ENCODE measurements around the gene OSGIN1. TPM values are rescaled to one million over a fixed set of nuclear protein-coding genes. Genes with fewer than 3 reads are reported as not detected.

Gene OSGIN1
- total RNA-seq, 1 experiment from 2014 or later, result 13.9 TPM

- no TSS peak for BruUV-seq (replicated peaks)
- intact Hi-C loops (cut with micrococcal nuclease; ENCODE audit: unreplicated experiment), result loop anchor here (10.0 kb wide), 2 partner anchors 133 to 217 kb away; no protein-coding TSS in a partner anchor
- Mint-ChIP-seq H3K27ac (ENCODE audit: unreplicated experiment) (no peak overlapping the region), H3K27me3 (ENCODE audit: unreplicated experiment) (no peaks in the 10 kb centered on the region), H3K36me3 (ENCODE audit: insufficient read depth, unreplicated experiment) (peaks cover 50% of the 10 kb centered on the region), H3K4me1 (ENCODE audit: low read depth, unreplicated experiment) (peaks cover 9% of the 10 kb centered on the region), H3K9me3 (ENCODE audit: low read depth, unreplicated experiment) (no peaks in the 10 kb centered on the region), H3K4me3 (ENCODE audit: low read depth, unreplicated experiment) (no peak overlapping the region)
- CTCF ChIA-PET, result interaction anchor here (0.7 to 1.8 kb wide), 5 partner anchors 10 to 129 kb away, joined by 3 to 13 read pairs (median 5); no protein-coding TSS in a partner anchor
- TF ChIP-seq CTCF (IDR thresholded peaks at IDR 0.05; ENCODE audit: unreplicated experiment), result no peak
- DNase-seq, result no peak
Measured at GRCh38 chr16:83958137-83958845, 5.3 kb downstream of the OSGIN1 start.

GRCh38 chr16:83958846-83959565, 6.0 kb downstream of the OSGIN1 start:
- CTCF ChIA-PET, result no interaction called here
- Mint-ChIP-seq H3K36me3 (ENCODE audit: insufficient read depth, unreplicated experiment) (peaks cover 43% of the 10 kb centered on the region), H3K9me3 (ENCODE audit: low read depth, unreplicated experiment) (no peaks in the 10 kb centered on the region), H3K27me3 (ENCODE audit: unreplicated experiment) (no peaks in the 10 kb centered on the region), H3K4me3 (ENCODE audit: low read depth, unreplicated experiment) (no peak overlapping the region), H3K4me1 (ENCODE audit: low read depth, unreplicated experiment) (peaks cover 9% of the 10 kb centered on the region), H3K27ac (ENCODE audit: unreplicated experiment) (no peak overlapping the region)
- BruUV-seq (replicated peaks), result no TSS peak
- no peak for TF ChIP-seq CTCF (IDR thresholded peaks at IDR 0.05; ENCODE audit: unreplicated experiment)
- no peak for DNase-seq
- intact Hi-C loops (cut with micrococcal nuclease; ENCODE audit: unreplicated experiment), result loop anchor here (10.0 kb wide), 2 partner anchors 134 to 216 kb away; no protein-coding TSS in a partner anchor

GRCh38 chr16:83959656-83960434, 6.8 kb downstream of the OSGIN1 start:
- TF ChIP-seq CTCF (IDR thresholded peaks at IDR 0.05; ENCODE audit: unreplicated experiment), result no peak
- H3K27ac Mint-ChIP-seq (ENCODE audit: unreplicated experiment), result no peak overlapping the region
- H3K4me1 Mint-ChIP-seq (ENCODE audit: low read depth, unreplicated experiment), result peaks cover under 1% of the 10 kb centered on the region
- H3K36me3 Mint-ChIP-seq (ENCODE audit: insufficient read depth, unreplicated experiment), result peaks cover 36% of the 10 kb centered on the region
- no TSS peak for BruUV-seq (replicated peaks)
- H3K9me3 Mint-ChIP-seq (ENCODE audit: low read depth, unreplicated experiment), result no peaks in the 10 kb centered on the region
- no peak overlapping the region for H3K4me3 Mint-ChIP-seq (ENCODE audit: low read depth, unreplicated experiment)
- intact Hi-C loops (cut with micrococcal nuclease; ENCODE audit: unreplicated experiment), result loop anchor here (10.0 kb wide), 2 partner anchors 135 to 215 kb away; no protein-coding TSS in a partner anchor
- H3K27me3 Mint-ChIP-seq (ENCODE audit: unreplicated experiment), result no peaks in the 10 kb centered on the region
- CTCF ChIA-PET, result no interaction called here
- DNase-seq, result no peak

GRCh38 chr16:83960521-83961249, 7.6 kb downstream of the OSGIN1 start:
- H3K27ac Mint-ChIP-seq (ENCODE audit: unreplicated experiment), result no peak overlapping the region
- H3K4me1 Mint-ChIP-seq (ENCODE audit: low read depth, unreplicated experiment), result no peaks in the 10 kb centered on the region
- no peaks in the 10 kb centered on the region for H3K9me3 Mint-ChIP-seq (ENCODE audit: low read depth, unreplicated experiment)
- peaks cover 42% of the 10 kb centered on the region for H3K36me3 Mint-ChIP-seq (ENCODE audit: insufficient read depth, unreplicated experiment)
- BruUV-seq (replicated peaks), result no TSS peak
- DNase-seq, result no peak
- CTCF ChIA-PET, result no interaction called here
- intact Hi-C loops (cut with micrococcal nuclease; ENCODE audit: unreplicated experiment), result no loop called here
- H3K4me3 Mint-ChIP-seq (ENCODE audit: low read depth, unreplicated experiment), result no peak overlapping the region
- H3K27me3 Mint-ChIP-seq (ENCODE audit: unreplicated experiment), result no peaks in the 10 kb centered on the region
- no peak for TF ChIP-seq CTCF (IDR thresholded peaks at IDR 0.05; ENCODE audit: unreplicated experiment)
